ENCODE data around the gene UBE2D2. TPM values are rescaled to one million over a fixed set of nuclear protein-coding genes. Genes with fewer than 3 reads are reported as not detected.

UBE2D2 gene
- total RNA-seq, 1 experiment from 2014 or later = 115 TPM

DNA sequence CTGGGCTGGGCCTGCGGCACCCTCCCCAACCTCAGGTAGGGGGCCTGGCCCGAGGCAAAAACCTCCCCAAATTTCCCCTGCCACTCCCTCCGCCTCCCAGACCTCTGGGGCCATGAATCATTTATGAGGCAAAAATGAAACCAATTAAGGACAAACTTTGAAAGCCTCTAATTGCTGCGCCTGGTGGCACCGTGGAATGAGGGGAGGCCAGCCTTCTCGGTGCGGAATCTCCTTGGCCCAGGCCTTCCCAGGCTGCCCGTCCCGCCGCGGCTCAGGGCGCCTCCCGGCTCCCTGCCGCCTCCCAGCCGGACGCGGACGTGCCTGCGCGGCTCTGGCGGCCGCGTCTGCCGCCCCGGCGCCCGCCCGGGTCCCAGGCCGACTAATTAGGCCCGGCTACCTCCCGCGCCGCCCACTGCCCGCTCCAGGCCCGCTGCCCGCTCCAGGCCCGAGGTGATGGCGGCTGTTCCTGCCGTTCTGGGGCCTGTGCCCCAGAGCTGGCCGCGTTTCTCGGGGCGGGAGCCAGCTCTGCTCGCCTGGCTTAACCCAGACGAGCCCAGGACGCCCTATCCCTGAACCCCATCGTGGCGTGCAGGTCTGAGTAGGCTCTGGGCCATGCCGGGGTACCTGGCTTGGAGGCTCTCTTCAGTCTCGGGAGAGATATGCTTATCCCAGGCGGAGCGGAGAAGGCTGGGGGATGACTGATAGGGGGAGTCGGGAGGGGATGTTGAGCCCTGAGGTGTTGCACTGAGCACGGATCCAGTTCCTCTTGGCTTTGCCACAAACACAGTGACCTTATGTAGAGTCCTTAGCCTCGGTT is 107.1 kb downstream of the UBE2D2 start:
- TF ChIP-seq, protein P1, sequence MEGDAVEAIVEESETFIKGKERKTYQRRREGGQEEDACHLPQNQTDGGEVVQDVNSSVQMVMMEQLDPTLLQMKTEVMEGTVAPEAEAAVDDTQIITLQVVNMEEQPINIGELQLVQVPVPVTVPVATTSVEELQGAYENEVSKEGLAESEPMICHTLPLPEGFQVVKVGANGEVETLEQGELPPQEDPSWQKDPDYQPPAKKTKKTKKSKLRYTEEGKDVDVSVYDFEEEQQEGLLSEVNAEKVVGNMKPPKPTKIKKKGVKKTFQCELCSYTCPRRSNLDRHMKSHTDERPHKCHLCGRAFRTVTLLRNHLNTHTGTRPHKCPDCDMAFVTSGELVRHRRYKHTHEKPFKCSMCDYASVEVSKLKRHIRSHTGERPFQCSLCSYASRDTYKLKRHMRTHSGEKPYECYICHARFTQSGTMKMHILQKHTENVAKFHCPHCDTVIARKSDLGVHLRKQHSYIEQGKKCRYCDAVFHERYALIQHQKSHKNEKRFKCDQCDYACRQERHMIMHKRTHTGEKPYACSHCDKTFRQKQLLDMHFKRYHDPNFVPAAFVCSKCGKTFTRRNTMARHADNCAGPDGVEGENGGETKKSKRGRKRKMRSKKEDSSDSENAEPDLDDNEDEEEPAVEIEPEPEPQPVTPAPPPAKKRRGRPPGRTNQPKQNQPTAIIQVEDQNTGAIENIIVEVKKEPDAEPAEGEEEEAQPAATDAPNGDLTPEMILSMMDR (conservative IDR thresholded peaks at IDR 0.05) = no peak
- TF ChIP-seq EZH2 (IDR thresholded peaks at IDR 0.05; ENCODE audit: low read depth) = no peak
- ChIA-PET CTCF (no interaction called here), POLR2A (ENCODE audit: unreplicated experiment) (interaction anchor here (0.6 kb wide), 2 partner anchors 12 to 15 kb away, joined by 4 to 21 read pairs; no protein-coding TSS in a partner anchor)
- BruUV-seq (replicated peaks) = no TSS peak
- Histone ChIP-seq H3F3A (ENCODE audit: insufficient read depth, low read depth) (no peaks in the 10 kb centered on the region), H3K79me2 (ENCODE audit: low read depth) (peaks cover 93% of the 10 kb centered on the region), H3K4me3 (peak overlapping the region; percentile 14; the same call in 1 of the 2 replicates), H4K20me1 (ENCODE audit: insufficient read depth) (peaks cover 54% of the 10 kb centered on the region), H3K27ac (no peak overlapping the region), H3K4me1 (replicated peaks; ENCODE audit: insufficient read depth) (peaks cover 14% of the 10 kb centered on the region), H2AFZ (no peak overlapping the region), H3K9me2 (ENCODE audit: insufficient read depth) (no peaks in the 10 kb centered on the region), H3K9me3 (ENCODE audit: insufficient read depth, low read depth) (no peaks in the 10 kb centered on the region), H3K36me3 (ENCODE audit: low read depth) (no peaks in the 10 kb centered on the region), H3K27me3 (ENCODE audit: insufficient read depth, low read depth) (no peaks in the 10 kb centered on the region), H3K4me2 (peak overlapping the region; percentile 52)
- peak in 1 of 2 experiments; percentile 41 for DNase-seq
- intact Hi-C loops (cut with micrococcal nuclease; ENCODE audit: unreplicated experiment) = no loop called here

DNA sequence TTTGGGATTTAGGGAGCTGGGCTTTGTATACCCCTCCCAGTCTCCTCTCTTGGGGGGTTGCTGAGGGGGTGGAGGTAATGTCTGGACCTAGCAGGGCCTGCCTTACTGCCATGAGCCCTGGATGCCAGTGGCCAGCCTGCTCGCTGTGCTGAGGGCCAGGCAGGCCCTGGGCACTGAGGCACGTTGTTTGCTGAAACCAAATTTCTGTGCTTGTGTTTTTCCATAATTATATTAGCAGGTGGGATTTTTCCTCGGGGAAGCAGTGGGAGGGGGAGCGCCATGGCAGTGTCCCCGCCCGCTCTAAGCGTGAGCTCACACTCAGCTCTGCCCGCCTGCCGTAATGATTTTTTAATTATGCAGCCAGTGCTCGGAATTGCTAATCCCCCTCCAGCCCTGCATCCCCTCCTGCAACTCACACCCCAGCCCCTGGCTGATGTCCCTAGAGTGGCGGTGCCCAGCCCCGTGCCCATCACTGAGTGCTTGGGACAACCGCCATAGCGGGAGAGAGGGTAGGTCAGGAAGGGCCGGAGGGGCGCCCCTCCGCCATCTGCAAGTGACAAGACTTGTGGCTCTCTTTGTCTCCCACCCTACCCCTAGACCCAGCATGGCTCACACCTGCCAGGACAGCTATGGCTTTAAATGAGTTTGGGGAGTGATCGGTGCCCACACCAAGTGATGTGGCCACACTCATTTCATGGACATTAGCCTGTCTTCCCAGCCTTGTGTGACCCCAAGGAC is 108.0 kb downstream of the UBE2D2 start:
- BruUV-seq (replicated peaks) = no TSS peak
- Histone ChIP-seq H3F3A (ENCODE audit: insufficient read depth, low read depth) (no peaks in the 10 kb centered on the region), H4K20me1 (ENCODE audit: insufficient read depth) (peaks cover 61% of the 10 kb centered on the region), H3K9me2 (ENCODE audit: insufficient read depth) (no peaks in the 10 kb centered on the region), H3K9me3 (ENCODE audit: insufficient read depth, low read depth) (no peaks in the 10 kb centered on the region), H3K36me3 (ENCODE audit: low read depth) (no peaks in the 10 kb centered on the region), H3K27ac (no peak overlapping the region), H3K4me1 (replicated peaks; ENCODE audit: insufficient read depth) (peaks cover 6% of the 10 kb centered on the region), H3K79me2 (ENCODE audit: low read depth) (peaks cover 89% of the 10 kb centered on the region), H3K4me2 (peak overlapping the region; percentile 52; the same call in 1 of the 2 replicates), H2AFZ (no peak overlapping the region), H3K27me3 (ENCODE audit: insufficient read depth, low read depth) (no peaks in the 10 kb centered on the region), H3K4me3 (no peak overlapping the region)
- POLR2A ChIA-PET (ENCODE audit: unreplicated experiment) = no interaction called here
- intact Hi-C loops (cut with micrococcal nuclease; ENCODE audit: unreplicated experiment) = no loop called here
- CTCF ChIA-PET = no interaction called here
- DNase-seq = no peak
- TF ChIP-seq EZH2 (IDR thresholded peaks at IDR 0.05; ENCODE audit: low read depth) = no peak
- TF ChIP-seq, protein P1 (conservative IDR thresholded peaks at IDR 0.05) = no peak

DNA sequence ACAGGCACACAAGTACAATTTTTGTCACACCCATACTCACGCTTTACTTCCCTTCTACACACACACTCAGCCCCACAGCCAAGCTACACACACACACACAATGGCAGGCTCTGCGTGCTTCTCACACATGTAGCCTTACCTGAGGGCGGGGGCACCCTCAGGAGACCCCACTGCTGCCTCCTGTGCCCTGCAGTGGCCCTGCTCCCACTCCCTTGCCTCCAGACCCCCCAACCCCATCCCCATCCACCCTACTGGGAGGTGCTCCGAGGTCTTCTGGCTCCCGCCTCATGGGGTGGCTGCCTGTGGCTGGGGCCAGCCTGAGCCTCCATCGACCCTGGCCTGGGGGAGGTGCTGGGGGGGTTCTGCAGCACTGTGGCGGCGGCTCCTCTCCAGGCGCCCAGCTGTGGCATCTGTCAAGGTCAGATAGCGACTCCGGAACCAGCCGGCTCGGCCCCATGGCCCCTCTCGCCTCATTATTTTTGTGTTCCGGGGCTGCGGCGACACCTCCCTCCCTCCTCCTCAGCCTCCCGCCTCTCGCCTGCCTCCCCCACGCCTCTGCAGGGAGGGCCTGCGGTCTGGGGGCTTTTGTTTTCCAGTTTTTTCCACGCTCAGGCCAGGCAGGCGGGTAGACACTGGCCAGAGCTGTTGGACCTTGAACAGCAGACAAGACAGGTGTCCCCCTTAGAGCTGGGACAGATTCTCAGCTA is 108.7 kb downstream of the UBE2D2 start:
- H3F3A ChIP-seq (ENCODE audit: insufficient read depth, low read depth) = no peaks in the 10 kb centered on the region
- CTCF ChIA-PET = no interaction called here
- H4K20me1 ChIP-seq (ENCODE audit: insufficient read depth) = peaks cover 59% of the 10 kb centered on the region
- peaks cover 87% of the 10 kb centered on the region for H3K79me2 ChIP-seq (ENCODE audit: low read depth)
- H3K9me3 ChIP-seq (ENCODE audit: insufficient read depth, low read depth) = no peaks in the 10 kb centered on the region
- POLR2A ChIA-PET (ENCODE audit: unreplicated experiment) = no interaction called here
- no peaks in the 10 kb centered on the region for H3K27me3 ChIP-seq (ENCODE audit: insufficient read depth, low read depth)
- BruUV-seq (replicated peaks) = no TSS peak
- intact Hi-C loops (cut with micrococcal nuclease; ENCODE audit: unreplicated experiment) = no loop called here
- H3K4me2 ChIP-seq = no peak overlapping the region
- TF ChIP-seq, protein P1 (conservative IDR thresholded peaks at IDR 0.05) = no peak
- no peak for TF ChIP-seq EZH2 (IDR thresholded peaks at IDR 0.05; ENCODE audit: low read depth)
- no peaks in the 10 kb centered on the region for H3K36me3 ChIP-seq (ENCODE audit: low read depth)
- no peak overlapping the region for H3K27ac ChIP-seq
- no peaks in the 10 kb centered on the region for H3K9me2 ChIP-seq (ENCODE audit: insufficient read depth)
- no peak overlapping the region for H2AFZ ChIP-seq
- no peaks in the 10 kb centered on the region for H3K4me1 ChIP-seq (replicated peaks; ENCODE audit: insufficient read depth)
- H3K4me3 ChIP-seq = no peak overlapping the region
- no peak for DNase-seq

Data from PC-9 (cell line).